Measurements from ENCODE around the gene ASL. TPM values are rescaled to one million over a fixed set of nuclear protein-coding genes. Genes with fewer than 3 reads are reported as not detected.

The ASL gene
- total and polyA plus RNA-seq, 9 of the 15 experiments (the other 6 are each of a cell fraction or from before 2014, with no cell fraction given) = 2.6 to 67.0 (median 33.3) TPM

- TF ChIP-seq FOXP4 (CRISPR knock-in tag; IDR thresholded peaks at IDR 0.05; ENCODE audit: borderline replicate concordance) (no peak), MYC (IDR thresholded peaks at IDR 0.05; ENCODE audit: low read depth, low read length) (peak; percentile 49; the same call in 1 of the 2 replicates), MYC (CRISPR knock-in tag; IDR thresholded peaks at IDR 0.05; ENCODE audit: borderline replicate concordance, low read depth) (no peak), PTTG1 (tag; IDR thresholded peaks at IDR 0.05; ENCODE audit: low read depth) (no peak), DDX20 (tag; IDR thresholded peaks at IDR 0.05; ENCODE audit: low read depth) (no peak), PKNOX1 (IDR thresholded peaks at IDR 0.05) (peak; percentile 77), GMEB1 (CRISPR knock-in tag; IDR thresholded peaks at IDR 0.05) (no peak), POLR2G (IDR thresholded peaks at IDR 0.05; ENCODE audit: low read depth, low read length) (peak; percentile 35), CAMTA2 (CRISPR knock-in tag; conservative IDR thresholded peaks at IDR 0.05) (no peak), ZNF584 (CRISPR knock-in tag; IDR thresholded peaks at IDR 0.05; ENCODE audit: low read depth) (no peak), ZNF408 (CRISPR knock-in tag; IDR thresholded peaks at IDR 0.05; ENCODE audit: low read depth) (no peak), ILF3 (IDR thresholded peaks at IDR 0.05; ENCODE audit: borderline replicate concordance) (no peak), HBP1 (CRISPR knock-in tag; IDR thresholded peaks at IDR 0.05) (peak; percentile 68; the same call in 1 of the 2 replicates), PTRF (tag; IDR thresholded peaks at IDR 0.05) (no peak), RBM15 (IDR thresholded peaks at IDR 0.05; ENCODE audit: insufficient read depth, low read length) (no peak), ZNF121 (CRISPR knock-in tag; conservative IDR thresholded peaks at IDR 0.05) (no peak), ZNF76 (CRISPR knock-in tag; IDR thresholded peaks at IDR 0.05; ENCODE audit: borderline replicate concordance) (no peak), ATF2 (CRISPR knock-in tag; IDR thresholded peaks at IDR 0.05) (no peak), RBM22 (IDR thresholded peaks at IDR 0.05; ENCODE audit: low read depth, low read length, poor library complexity, severe bottlenecking) (no peak)
Measured at GRCh38 chr7:66099551-66100407, 24.2 kb downstream of the ASL start (continued).

Data from K562 (cell line).